GM18502 (cell line): ENCODE measurements around the gene R3HDM1.
"Not testable (repeated sequence)": the region's sequence is repeated elsewhere in the genome, so short reads cannot be mapped to it uniquely, and the experiment has no call there.

ENCODE experiments used
- ATAC-seq: cut with Tn5 transposase; IDR thresholded peaks from one replicate; pipeline ENCODE4 v1.9.1; 2021; ENCODE audit warnings: mild to moderate bottlenecking; ENCODE audit not compliant: unreplicated experiment, poor library complexity

Gene R3HDM1

DNA sequence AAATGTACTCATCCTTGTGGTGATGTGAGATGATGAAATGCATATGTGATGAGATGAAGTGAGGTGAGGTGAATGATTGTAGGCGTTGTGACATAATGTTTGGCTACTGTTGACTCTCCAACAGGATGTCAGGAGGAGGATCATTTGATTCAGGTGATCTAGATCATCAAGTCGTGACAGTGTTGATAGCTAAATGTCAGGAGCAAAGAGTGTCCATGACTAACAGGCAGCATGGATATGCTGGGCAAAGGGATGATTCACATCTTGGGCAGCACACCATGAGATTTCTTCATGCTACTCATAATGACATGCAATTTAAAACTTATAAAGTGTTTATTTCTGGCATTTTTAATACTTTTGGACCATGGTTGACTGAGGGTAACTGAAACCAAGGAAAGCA lies 170.2 kb downstream of the R3HDM1 start:
- ATAC-seq: no peak

DNA sequence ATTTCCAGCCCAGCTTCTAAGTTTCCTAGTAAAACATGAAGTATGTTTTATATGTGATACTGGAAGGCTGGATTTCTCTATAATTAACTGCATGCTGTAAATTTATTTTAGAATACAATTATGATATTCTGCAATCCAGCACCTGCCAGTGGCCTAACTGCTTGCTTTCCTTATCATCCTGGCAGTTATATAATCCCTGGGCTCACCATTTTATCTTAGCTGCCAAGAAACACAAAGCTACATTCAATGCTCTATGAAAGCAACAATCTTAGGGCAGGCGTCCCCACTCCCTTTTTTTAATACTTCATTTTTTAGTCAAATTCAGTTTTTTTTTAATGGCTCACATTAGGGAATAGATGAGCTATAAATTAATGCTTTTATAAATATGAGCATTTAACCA lies 172.0 kb downstream of the R3HDM1 start:
- ATAC-seq: no peak

DNA sequence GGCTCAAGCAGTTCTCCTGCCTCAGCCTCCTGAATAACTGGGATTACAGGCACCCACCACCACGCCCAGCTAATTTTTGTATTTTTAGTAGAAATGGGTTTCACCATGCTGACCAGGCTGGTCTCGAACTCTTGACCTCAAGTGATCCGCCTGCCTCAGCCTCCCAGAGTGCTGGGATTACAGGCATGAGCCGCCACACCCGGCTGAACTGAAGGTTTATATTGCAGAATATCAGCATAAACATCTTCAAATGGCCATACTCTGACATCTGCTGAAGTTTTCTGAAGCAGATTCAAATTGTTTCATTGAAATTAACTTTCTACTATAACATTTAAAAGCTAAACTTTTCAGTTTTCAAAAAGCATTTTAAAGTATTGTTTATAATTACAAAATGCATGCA lies 172.8 kb downstream of the R3HDM1 start:
- ATAC-seq: not testable (repeated sequence)

DNA sequence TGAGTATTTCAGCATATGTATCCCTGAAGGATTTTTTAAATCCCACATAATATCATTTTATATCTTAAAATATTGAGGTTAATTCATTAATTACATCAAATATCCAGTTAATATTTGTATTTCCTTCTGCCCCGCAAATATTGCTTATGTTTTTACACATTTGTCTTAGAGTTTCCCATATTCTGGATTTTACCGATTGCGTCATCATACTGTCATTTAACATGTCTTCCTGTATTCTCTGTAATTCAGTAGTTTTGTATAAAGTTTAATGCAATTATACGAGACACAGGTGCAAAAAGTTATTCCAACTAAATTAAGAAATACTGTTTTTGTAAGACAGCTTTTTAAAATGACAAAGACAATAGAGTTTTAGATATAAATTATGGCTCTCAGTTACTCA lies 176.9 kb downstream of the R3HDM1 start:
- no peak for ATAC-seq

DNA sequence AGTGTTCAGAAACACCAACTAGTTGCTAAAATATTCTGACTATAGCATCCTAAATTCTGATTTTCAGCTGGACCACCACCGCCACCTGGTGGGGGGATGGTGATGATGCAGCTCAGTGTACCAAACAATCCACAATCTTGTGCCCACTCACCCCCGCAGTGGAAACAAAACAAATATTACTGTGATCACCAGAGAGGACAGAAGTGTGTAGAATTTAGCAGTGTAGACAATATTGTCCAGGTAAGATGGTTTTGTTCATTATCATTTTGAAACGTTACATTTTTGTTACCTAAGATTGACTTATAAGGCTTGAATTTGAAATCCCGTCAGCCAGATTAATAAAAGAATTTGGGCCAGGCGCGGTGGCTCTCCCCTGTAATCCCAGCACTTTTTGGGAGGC lies 178.7 kb downstream of the R3HDM1 start:
- ATAC-seq: peak; percentile 60

DNA sequence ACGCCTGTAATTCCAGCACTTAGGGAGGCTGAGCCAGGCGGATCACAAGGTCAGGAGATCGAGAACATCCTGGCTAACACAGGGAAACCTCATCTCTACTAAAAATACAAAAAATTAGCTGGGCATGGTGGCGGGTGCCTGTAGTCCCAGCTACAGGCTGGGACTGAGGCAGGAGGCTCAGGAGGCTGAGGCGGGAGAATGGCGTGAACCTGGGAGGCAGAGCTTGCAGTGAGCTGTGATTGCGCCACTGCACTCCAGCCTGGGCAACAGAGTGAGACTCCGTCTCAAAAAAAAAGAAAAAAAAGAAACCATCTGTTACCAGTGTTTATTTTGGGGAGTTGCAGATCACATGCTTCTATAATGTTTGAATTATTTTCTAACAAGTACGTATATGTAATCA lies 183.8 kb downstream of the R3HDM1 start:
- not testable (repeated sequence) for ATAC-seq

DNA sequence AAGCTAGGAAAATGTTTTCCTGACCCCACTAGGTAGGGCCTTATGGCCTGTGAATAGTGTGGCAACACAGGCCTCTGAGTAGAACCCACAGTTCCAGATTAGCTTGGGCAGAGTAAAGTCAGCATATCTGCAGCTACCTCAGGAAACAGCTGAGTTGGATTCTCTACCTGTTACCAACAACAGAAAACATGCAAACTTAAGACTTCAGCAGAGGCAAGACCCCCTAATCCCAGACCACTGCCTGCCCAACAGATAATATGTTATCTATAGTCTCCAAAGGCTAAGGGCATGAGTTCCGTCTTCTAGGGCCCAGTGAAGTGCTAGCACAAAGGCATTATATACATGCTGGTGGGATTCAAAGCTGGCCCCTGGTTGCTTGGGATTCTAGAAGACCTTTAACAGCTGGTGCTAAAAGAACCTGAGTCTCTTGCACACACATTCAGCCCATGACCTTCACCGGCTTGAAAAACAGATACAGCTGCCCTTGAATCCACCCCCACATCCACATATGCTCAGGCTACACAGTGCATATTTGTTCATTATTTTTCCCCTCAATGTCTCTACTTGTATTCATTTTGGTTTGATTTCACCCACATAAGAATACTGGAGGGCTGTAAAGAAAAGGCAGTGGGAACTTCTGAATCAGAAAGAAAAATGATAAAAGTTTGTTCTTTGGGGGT lies 196.9 kb downstream of the R3HDM1 start:
- no peak for ATAC-seq

DNA sequence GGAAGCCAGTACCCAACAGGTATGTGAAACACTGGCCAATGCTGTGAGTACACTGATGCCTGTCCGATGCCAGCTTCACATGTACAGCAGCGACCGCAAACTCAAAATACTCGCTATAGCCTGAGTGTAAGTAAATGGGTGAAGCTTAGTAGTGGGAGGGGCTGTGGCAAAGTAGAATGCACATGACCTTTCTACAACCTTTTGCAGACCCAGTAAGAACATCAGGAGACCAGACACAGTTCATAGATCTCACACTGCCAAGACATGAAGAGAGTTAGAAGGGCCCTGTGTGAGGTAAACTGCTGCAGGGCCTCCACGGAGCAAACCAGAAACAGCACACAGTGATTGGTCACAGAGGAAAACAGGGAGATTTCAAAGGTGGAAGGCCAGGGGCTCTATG lies 201.3 kb downstream of the R3HDM1 start:
- no peak for ATAC-seq

DNA sequence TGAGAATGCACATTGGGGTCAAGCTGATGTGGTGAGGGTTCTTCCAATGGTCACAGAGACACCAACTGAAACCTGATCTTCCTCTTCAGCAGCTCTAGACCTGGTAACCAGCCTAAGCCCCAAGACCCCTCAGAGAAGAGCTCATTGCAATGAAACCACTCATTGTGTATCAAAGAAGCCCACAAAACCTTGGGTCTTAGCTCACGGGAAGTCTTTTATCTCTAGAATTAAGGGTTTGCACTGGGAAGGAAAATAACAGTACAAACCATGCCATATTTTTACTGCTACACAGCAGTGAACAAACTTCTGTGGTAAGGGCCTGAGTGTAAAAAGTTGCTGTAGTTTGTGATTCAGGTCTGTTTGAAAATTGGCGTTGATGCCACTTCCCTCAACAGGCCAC lies 201.8 kb downstream of the R3HDM1 start:
- ATAC-seq: no peak

DNA sequence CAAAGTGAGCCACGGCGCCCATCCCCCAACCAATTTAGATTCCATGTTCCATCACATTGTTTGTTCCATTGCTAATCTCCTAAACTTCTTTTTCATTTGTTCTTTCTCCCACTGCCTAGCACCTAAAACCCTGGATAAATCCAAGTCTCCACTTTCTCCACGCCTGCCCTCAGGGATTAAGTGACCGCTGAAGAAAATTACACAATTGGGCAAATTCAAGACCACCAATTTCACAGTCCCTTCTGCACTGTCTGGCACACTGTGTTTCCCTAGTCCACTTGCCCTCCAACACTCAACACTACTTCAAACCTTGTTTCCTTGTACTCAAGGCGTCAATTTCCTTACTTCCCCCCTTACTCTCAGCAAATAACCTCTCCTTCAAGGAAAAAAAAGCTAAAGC lies 205.3 kb downstream of the R3HDM1 start:
- ATAC-seq: no peak

DNA sequence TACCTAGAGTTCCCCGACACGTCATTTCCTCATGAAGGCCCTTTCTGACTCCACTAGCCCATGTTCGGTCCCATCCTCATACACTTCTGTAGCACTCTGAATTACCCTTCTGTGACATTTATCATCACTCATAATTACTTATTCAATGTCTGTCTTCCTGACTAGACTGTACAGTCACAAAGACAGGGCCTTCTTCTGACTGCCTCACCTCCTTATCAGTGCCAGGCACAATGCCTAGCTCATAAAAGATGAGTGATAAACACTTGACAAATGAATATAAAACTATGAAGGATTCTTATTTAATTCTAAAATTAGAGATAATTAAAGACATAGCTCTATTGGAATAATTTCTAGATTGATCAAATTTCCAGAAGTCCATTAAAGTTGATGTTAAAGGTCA lies 208.9 kb downstream of the R3HDM1 start:
- ATAC-seq: no peak

DNA sequence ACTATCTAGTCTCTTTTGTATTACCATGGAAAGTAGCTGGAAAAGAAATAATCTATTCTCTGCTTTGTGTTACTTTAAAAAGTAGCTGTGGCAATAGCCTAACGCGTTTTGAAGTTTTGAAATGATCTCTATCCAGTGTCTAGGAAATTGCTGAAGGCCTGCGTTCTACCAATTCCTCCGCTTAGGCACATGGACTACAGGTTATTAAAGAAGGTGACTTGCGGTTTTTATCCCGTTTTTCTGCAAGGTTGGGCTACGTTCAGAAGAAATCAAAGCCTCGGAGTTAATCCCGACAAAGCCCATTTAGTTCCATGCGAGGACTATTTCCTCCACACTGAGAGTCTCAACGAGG lies 209.7 kb downstream of the R3HDM1 start:
- no peak for ATAC-seq

DNA sequence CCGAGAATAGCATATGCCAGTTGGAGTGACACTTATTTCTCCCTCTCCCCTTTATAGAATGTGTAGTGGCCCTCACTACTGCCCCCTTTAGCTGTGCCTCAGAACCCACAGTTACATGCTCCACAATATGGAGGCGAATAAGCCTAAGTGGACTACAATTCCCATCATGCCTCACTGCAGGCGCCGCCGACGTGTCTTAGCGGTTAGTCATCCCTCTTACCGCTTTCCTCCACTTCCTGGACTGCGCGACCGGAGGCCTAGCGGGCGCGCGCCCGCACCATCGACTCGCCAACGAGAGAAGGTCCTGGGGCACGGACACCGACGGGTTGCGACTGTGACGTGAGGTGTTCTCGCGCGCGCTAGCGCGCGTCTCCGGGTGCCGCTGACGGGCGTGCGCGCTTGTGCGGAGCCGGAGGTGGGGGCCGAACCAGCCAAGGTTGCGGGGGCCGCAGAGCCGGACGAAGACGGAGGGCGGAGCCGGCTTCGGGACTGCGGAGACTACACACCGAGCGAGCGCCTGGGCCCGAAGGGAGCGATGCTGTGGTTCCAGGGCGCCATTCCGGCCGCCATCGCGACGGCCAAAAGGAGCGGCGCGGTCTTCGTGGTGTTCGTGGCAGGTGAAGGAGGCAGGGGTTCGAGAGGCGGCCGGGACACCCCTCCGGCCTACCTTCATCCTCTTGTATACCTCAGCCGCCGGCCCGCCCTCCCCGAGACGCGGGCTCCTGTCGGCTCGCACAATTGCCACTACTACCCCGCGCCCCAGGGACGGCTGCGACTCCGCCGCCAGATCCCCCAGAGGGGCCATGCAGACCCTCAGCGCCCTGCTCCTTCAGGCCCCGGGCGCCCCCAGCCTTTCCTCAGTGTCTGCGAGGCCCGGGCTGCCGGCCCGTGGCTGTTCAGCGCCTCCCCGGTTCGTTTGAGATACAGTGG lies 210.4 kb downstream of the R3HDM1 start, which contains the start of gene UBXN4:
Gene UBXN4 (plus strand): TSS at position 461 of the 930 bp plus-strand sequence. CDS start 75 bp downstream, at position 536.
- peak; percentile 92 for ATAC-seq

DNA sequence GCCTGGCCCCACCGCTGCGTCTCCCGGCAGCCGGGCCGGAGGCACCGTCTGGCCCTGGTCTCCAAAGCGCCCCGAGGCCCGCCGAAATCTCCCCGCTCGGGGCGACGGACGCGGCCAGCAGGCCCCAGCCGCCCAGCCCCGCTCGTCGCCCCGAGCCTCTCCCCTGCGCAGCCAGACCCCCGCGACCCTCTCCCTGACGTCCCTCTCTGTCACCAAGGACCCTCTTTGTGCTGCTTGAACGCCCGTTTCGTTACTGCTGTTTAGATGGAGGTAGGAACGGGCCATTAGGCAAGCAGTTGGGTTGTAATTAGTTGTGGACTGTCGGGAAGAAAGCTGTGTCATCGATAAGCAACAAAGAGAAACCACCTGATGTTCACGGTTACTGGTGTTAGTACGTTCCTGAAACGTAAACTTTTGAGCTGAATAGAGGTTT lies 211.1 kb downstream of the R3HDM1 start:
- ATAC-seq: peak; percentile 25

DNA sequence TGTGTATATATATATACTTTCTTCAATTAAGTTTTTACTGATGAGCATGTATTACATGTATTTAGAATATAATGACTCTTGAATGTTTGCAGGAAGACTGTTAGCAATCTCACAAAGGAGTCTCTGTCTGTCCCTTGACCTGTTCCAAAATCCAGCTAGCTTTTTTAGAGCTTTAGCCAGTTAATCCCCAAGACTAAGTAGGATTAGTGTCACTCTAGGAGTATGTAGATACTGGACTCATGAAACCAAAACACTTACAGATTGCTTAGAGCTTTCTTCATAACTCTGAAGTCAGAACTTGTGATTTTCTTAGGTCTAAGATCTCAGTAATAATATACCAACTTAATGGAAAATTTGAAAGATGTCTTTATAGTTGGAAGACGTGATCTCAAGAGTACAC lies 212.6 kb downstream of the R3HDM1 start:
- ATAC-seq: no peak

DNA sequence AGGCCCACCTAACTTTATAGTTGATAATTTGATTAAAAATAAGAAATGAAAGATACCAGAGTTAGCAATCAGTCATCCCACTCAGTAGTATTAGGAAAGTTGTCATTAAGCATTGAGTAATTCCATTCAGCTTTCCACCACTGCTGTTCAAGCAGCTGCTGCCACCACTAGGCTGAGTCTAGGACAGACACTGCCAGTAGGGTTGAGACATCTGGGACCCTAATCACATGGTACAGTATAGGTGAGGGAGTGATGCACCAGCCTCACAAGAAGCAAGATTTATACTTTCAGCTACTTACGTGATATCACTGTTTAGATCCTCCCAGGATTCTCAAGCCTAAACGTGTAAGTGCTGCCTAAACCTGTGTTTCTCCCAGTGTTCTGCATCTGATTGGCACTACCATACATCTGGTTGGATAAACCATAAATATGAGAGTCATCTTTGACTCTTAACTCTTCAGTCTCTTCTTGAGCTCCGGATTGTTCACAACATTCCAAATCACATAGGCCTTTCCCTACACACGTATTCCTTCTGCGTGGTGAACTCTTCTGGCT lies 213.6 kb downstream of the R3HDM1 start:
- ATAC-seq: peak; percentile 21

DNA sequence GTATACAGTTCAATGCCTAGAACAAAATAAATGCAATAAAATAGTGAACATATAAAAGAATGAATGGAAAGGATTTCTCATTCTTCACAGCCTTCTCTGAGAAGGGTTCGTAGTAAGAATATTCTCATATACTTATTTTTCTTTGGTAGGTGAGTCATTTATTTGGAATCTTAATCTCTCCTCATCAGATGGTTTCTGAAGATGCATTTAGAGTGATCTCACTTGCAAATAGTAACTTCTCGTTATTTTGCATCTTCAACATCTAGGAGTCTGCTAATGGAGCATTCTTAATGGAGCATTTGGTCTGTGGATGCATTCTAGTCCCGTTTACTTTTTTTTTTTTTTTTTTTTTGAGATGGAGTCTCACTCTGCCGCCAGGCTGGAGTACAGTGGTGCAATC lies 214.3 kb downstream of the R3HDM1 start:
- ATAC-seq: no peak

DNA sequence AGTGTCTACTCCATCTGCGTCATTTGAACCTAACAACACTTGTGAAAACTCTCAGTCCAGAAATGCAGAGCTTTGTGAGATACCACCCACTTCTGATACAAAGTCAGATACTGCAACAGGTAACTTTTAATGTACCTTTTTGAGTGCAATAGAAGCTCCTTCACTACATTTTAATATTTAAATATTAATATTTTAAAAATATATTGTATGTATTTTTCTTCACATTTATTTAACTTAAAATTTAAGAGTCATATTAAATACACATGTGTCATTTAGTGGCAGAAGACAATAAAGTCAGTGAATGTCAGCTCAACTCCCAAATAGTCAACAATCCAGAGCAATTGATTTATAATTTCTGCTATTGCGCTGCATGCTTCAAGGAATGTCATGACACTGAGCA lies 224.3 kb downstream of the R3HDM1 start:
- ATAC-seq: no peak

DNA sequence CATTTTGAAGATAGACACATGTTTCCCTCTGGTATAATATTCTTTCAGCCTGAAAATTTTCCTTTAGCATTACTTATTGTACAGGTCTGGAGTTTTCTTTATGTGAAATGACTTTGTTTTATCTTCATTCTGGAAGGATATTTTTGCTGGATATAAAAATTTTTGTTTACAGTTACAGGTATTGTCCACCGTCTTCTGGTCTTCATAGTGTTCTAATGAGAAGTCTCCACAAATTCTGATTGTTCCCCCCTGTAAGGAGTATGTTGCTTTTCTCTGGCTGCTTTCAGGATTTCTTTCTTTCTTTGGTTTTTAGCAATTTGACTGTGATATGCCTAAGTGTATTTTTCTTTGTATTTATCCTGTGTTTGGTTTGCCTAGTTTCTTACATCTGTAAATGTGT lies 225.4 kb downstream of the R3HDM1 start:
- ATAC-seq: no peak

DNA sequence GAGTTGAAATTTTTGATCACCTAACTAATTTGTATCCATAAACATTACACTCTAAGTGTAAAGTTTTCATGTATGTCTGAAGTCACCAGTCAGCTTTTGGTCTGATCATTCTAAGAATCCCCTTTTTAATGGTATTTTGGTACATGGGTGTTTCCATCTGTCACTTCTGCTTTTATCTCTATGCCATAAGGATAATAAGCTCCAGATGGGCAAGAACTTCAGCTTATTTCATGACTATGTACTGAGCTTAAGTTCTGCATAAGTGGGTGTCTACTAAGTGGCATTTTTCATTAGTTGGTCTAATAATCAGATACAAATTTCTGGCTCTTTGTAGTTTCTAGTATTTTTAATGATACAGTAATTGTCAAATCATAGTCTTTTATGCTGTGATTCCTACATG lies 230.7 kb downstream of the R3HDM1 start:
- no peak for ATAC-seq

DNA sequence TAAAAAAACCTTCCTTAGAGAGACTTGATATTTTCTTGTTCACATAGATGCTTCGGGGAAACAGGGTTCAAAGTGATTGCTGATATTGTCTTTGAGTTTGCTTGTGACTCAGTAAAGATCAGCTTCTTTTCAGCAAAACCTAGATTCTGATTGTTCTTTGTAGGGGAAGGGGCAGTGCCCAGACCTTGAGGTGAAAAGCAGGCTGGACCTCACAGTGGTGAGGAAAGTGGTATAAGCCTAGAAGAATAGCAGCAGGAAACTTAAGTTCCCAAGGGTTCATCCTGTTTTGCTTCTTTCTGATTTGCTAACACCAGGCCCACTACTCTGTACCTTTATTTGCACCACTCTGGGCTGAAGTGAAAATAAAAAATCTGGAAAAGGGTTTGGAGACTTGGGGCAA lies 231.2 kb downstream of the R3HDM1 start:
- no peak for ATAC-seq
